ENCODE results near the gene CDK6.
A peak's percentile ranks its signal among the peaks of the same experiment; 100 is the strongest.

The CDK6 gene

GRCh38 chr7:92845736-92846135 is 9.4 kb upstream of the CDK6 start:
- DNase-seq (ENCODE audit: low read depth): no peak

DNA sequence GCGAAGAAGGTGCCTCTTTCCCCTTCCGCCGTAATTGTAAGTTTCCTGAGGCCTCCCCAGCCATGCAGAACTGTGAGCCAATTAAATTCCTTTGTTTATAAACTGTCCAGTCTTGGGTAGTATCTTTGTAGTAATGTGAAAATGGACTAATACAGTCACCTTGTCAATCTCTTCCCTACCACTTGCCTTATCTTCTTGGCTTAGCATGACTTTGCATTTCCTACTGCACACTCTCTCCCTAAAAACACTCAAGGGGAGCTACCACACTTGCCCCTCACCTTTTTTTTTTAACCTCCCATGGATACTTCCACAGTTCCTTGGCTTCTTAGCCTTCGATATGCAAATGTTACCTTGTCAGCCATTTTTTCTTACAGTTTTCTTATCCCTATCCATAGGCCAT is 7.4 kb upstream of the CDK6 start:
- no peak for DNase-seq (ENCODE audit: low read depth)

GRCh38 chr7:92843034-92843760 is 6.8 kb upstream of the CDK6 start:
- DNase-seq (ENCODE audit: low read depth): no peak

GRCh38 chr7:92841192-92841591 is 4.8 kb upstream of the CDK6 start:
- no peak for DNase-seq (ENCODE audit: low read depth)

GRCh38 chr7:92840316-92840715 is 3.9 kb upstream of the CDK6 start:
- no peak for DNase-seq (ENCODE audit: low read depth)

DNA sequence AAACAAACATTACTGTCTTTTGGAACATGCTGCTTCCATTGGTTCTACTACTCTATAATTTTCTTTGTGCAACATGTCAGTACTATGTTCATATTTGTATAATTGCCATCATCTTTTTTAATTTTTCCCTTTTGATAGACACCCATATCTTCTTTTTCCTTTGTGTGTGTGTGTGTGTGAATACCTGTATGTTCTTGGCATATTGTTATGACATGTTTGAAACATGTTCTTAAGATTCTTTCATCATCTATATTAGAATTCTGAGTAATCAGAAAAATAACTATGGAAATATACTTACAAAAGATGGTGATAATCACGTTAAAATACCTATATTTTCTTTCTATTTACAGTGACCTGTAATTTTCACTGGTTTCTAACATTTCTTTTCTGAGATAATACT is 3.5 kb upstream of the CDK6 start:
- no peak for DNase-seq (ENCODE audit: low read depth)

DNA sequence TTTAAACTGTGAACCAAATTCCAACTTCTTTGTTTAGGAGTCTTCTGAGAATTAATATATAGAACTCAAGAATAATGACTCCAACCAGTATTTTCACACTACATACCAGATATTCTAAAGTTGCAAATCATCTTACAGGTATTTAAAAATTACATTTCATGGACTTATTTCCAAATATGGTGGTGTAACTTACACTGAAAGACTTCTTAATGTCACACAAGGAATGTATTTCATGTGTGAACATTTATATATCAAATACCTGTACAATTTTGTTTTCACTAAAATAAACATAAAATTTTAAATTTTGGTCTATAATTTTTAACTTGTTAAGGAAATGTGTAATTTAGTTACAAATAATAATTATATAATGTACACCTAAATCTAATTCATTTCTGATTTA is 2.6 kb upstream of the CDK6 start:
- no peak for DNase-seq (ENCODE audit: low read depth)

DNA sequence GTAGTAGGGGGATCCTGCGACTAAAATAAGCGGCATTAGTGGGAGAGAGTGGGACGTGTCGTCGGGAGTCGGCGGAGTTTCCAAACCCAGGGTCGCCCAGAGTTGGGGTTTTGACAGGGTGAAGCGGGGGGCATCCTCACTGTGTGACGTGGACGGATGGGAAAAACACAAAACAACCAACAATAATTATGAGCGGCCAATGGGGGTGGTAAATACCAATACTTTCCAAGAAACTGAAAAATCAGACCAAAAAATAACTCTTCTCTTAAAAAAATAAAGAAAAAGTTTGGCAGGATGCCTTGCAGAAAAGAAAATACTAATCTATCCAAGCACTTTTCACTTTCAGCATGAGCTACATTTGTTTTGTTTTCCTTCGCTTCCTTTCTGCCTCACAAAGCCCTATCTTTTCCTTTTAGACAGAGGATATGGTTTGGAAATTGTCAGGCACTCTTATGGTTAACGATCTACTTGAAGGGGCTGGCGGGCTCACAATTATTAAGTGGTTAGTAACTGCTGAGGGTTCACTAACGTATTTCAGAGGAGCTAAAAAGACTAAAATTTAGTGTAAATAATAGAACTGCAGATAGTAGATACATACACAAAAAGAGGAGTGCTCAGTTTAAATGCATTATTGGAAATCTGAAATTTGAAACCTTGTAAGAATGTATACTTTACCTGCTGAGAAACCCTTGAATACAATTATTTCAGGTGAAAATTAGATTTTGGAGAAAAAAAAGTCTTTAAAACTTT is 802 bp upstream of the CDK6 start:
- DNase-seq (ENCODE audit: low read depth): no peak

GRCh38 chr7:92835851-92836488 is 403 bp downstream of the CDK6 start:
- peak; percentile 15 for DNase-seq (ENCODE audit: low read depth)

DNA sequence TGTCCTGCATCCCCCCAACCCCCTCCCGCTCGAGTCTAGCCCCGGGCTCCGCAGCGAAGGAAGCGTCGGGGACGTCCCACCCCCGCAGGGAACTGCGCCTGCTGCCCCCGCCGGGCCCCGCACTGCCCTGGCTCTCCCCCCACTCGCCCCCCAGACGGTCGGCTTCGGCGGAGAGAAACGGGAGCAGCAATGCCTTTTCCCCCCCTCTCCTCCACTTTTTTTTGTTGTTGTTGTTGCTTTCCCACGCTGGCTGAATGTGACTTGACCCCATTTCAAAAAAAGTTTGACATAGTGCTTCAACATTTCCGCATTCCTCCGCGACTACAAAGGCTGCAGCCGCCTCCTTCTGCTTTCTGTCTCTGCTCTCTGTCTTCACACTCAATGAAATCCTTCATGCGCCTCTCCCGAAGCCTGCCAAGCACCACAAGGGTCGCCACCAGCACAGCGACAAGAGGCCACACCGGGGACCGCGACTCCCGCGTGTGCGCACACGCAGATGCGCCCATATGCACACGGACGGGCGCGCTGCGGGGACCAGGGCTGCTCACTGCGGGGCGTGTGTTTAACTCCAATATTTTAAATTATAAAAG is 1.0 kb downstream of the CDK6 start:
- peak; percentile 21 for DNase-seq (ENCODE audit: low read depth)

DNA sequence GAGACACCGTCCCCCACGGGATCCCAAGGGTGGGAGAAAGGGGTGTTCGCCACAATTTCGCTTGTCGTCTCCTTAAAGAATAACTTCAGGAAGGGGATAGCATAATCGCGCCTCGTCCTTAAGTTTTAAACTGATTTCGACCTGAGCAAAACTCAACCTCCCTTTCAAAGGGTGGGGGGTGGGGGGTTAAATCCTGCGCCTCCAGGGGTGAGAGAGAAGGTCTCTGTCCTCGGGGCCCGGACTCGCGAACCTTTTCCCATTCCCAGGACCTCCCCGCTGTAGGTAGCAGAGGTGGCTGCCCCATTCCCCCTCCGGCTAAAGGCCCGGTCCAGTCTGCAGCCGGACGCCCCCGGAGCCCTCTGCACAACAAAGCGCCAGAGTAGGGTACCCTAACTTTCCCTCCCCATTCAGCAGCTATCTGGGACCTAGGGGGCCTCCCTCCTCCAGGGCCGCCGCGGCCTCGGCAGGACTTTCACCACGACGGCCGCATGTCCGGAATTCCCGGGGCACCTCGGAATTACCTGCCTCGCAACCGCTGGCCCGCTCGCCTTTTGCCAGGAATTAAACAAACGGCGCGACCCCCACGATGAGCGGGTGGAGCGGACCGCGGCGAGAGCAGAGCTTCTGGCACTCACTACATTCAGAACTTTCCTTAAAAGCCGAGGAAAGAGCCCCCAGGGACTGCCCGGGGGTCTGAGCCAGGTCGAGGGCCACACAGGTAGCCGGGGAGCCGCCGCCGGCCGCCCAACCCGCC is 1.7 kb downstream of the CDK6 start:
- DNase-seq (ENCODE audit: low read depth): no peak

GRCh38 chr7:92833766-92834506 is 2.4 kb downstream of the CDK6 start:
- DNase-seq (ENCODE audit: low read depth): peak; percentile 65

DNA sequence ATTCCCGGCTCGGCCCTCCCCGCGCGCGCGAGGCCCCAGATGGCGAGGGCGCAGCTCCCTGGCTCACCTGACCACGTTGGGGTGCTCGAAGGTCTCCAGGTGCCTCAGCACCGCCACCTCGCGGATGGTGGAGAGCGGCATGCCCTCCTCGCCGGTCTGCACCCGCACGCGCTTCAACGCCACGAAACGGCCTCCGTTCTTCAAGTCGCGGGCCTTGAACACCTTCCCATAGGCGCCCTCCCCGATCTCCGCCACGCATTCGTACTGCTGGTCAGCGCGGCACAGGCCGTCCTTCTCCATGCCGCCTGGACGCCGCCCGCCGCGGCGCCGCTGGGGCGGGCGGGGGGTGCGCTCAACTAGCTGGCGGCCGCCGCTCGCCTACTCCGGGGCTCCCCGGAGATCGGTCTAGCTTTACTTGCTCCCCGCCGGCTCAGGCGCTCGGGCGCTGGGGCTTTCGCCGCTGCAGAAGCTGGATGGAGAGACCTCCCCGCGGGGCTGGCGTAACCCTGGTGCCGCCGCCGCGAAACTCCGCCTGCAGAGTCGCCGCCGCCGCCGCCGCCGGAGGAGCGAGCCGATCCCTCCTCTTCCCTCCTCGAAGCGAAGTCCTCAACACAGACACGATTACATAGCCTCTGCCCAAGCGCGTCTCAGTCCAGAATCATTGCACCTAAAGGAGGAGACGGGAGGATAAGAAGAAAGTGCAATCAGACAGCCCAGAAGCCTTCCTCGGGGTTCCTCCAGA is 3.2 kb downstream of the CDK6 start:
- peak; percentile 83 for DNase-seq (ENCODE audit: low read depth)

- no peak for DNase-seq (ENCODE audit: low read depth)
These were observed 3.8 kb downstream of the CDK6 start for GRCh38 chr7:92832534-92833023.

DNA sequence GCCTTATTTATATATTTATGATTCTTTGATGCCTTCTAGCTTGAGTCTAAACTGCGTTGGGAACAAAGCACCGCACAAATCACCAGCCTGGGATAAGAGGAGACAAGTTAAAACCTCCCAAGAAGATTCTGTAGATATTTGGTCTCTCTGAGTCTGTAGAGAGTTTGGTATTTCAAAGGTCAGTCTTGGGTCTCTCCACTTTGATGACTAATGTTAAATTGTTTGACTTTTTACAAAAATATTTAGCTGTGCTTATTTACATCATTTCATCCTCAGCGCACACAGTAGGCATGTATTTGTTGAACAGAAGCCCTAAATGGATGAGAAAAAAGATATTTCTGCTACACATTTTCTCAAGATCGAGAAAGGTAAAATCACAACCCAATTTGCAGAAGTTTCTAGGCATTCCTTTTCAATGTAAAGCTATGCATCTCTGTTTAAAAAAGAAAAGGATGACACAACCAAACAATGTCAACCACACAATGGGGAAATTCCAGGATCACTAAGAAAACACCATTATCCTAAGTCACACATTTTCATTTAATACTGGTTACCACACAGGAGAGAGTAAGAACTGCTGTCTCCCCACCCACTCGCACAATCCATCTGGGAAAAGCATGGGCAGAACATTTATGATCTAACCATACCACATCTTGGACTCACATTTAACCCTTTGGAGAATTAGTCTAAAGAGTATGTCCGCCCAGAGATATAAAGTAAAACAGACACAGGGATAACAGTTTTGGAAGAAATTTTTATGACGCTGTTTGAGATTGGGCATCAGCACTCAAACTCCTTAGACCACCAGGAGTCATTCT is 4.4 kb downstream of the CDK6 start:
- no peak for DNase-seq (ENCODE audit: low read depth)

- DNase-seq (ENCODE audit: low read depth): no peak
These were observed 5.8 kb downstream of the CDK6 start for GRCh38 chr7:92830532-92831110.

GRCh38 chr7:92830027-92830426 is 6.3 kb downstream of the CDK6 start:
- no peak for DNase-seq (ENCODE audit: low read depth)

DNA sequence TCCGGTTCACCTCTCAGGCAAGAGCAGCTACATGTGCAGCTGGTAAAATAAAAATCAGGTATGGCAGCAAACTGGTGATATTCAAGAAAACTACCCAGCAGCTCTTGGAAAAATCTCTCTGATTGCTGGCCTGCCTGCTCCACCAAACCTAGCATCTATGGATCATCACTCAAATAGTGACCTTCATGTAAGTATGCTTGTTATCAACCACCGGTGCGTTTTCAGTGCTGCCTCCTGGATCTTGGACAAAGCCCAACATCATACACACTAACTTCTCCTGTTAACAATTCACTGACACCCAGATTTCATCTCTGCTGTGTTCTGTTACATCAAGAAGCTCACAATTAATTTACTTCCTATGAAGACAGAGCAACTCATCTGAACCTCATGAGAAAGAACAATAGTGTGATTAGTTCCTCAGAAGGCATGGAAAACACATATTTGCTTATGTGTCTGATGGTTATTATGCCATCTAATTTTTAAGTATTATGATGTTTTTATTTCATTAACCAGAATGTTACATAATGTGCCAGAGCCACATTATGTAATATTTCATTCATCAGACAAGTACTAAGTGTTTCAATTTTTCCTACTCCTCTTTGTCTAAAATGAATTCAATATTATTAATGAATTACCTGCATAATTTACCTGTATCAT is 8.8 kb downstream of the CDK6 start:
- no peak for DNase-seq (ENCODE audit: low read depth)

Data from activated T-cell treated with anti-CD3 and anti-CD28 coated beads for 1 hour (primary cell).